NB4 (cell line): ENCODE measurements around the gene NRP2.
A peak's percentile ranks its signal among the peaks of the same experiment; 100 is the strongest.

Source experiments
- DNase-seq: peaks from one replicate; pipeline ENCODE4 v3.0.0; 2010; ENCODE audit warnings: low read depth
- H3K4me3 ChIP-seq: one replicate; pipeline ENCODE4 v1.5.1; 2011; ENCODE audit warnings: mild to moderate bottlenecking, low read depth, low read length, moderate library complexity
- CTCF ChIP-seq: IDR thresholded peaks from one replicate; pipeline ENCODE4 v1.5.1; 2012; ENCODE audit warnings: low read depth, low read length
- MAX ChIP-seq: IDR thresholded peaks from 2 replicates; pipeline ENCODE4 v1.6.1; 2011; ENCODE audit warnings: low read depth, low read length
- MYC ChIP-seq: IDR thresholded peaks from 2 replicates; pipeline ENCODE4 v1.6.1; 2011; ENCODE audit warnings: low read depth, low read length
- POLR2A ChIP-seq: IDR thresholded peaks from 2 replicates; pipeline ENCODE4 v1.6.1; 2011; ENCODE audit warnings: mild to moderate bottlenecking; ENCODE audit not compliant: insufficient read length; ENCODE audit errors: extremely low read depth

NRP2 gene

GRCh38 chr2:205730701-205731582 is 48.6 kb downstream of the NRP2 start:
- no peak for TF ChIP-seq MAX
- TF ChIP-seq MYC, result no peak
- no peak for TF ChIP-seq POLR2A
- TF ChIP-seq CTCF, result no peak
- H3K4me3 ChIP-seq, result no peak overlapping the region
- DNase-seq, result peak; percentile 40

- H3K4me3 ChIP-seq, result no peak overlapping the region
- no peak for DNase-seq
- no peak for TF ChIP-seq CTCF
- no peak for TF ChIP-seq MAX
- no peak for TF ChIP-seq MYC
- TF ChIP-seq POLR2A, result no peak
Observed at GRCh38 chr2:205731583-205731981, 49.3 kb downstream of the NRP2 start.

GRCh38 chr2:205732314-205732713 is 50.0 kb downstream of the NRP2 start:
- no peak overlapping the region for H3K4me3 ChIP-seq
- TF ChIP-seq CTCF, result no peak
- no peak for TF ChIP-seq MYC
- no peak for TF ChIP-seq MAX
- TF ChIP-seq POLR2A, result no peak
- DNase-seq, result no peak

- no peak for TF ChIP-seq MYC
- TF ChIP-seq MAX, result no peak
- TF ChIP-seq CTCF, result no peak
- TF ChIP-seq POLR2A, result no peak
- no peak overlapping the region for H3K4me3 ChIP-seq
- no peak for DNase-seq
Observed at GRCh38 chr2:205733082-205733481, 50.8 kb downstream of the NRP2 start.

GRCh38 chr2:205733648-205734047 is 51.3 kb downstream of the NRP2 start:
- no peak overlapping the region for H3K4me3 ChIP-seq
- DNase-seq, result no peak
- TF ChIP-seq POLR2A (no peak), MAX (no peak)

- no peak overlapping the region for H3K4me3 ChIP-seq
- TF ChIP-seq MAX, result no peak
- no peak for TF ChIP-seq MYC
- no peak for TF ChIP-seq CTCF
- no peak for TF ChIP-seq POLR2A
- DNase-seq, result peak; percentile 68
Observed at GRCh38 chr2:205734436-205735037, 52.2 kb downstream of the NRP2 start.
